ENCODE measurements around the gene BICC1.

BICC1 gene

GRCh38 chr10:58696736-58697135, 184.1 kb downstream of the BICC1 start:
- no peak for TF ChIP-seq JUND (IDR thresholded peaks at IDR 0.05; ENCODE audit: low read depth)
- no peak for DNase-seq (ENCODE audit: low read depth in 1 of 2, low spot score in 1 of 2)
- in situ Hi-C loops (cut with HindIII; ENCODE audit: low pct_unique_long_range_greater_than_20kb, low sequenced_read_pairs) = no loop called here

- no peak for TF ChIP-seq JUND (IDR thresholded peaks at IDR 0.05; ENCODE audit: low read depth)
- in situ Hi-C loops (cut with HindIII; ENCODE audit: low pct_unique_long_range_greater_than_20kb, low sequenced_read_pairs) = no loop called here
- DNase-seq (ENCODE audit: low read depth in 1 of 2, low spot score in 1 of 2) = no peak
These were observed 185.0 kb downstream of the BICC1 start for GRCh38 chr10:58697691-58698090.

GRCh38 chr10:58698777-58699356, 186.2 kb downstream of the BICC1 start:
- no peak for DNase-seq (ENCODE audit: low read depth in 1 of 2, low spot score in 1 of 2)
- in situ Hi-C loops (cut with HindIII; ENCODE audit: low pct_unique_long_range_greater_than_20kb, low sequenced_read_pairs) = no loop called here

GRCh38 chr10:58700591-58700990, 187.9 kb downstream of the BICC1 start:
- no peak for DNase-seq (ENCODE audit: low read depth in 1 of 2, low spot score in 1 of 2)
- no peak for TF ChIP-seq JUND (IDR thresholded peaks at IDR 0.05; ENCODE audit: low read depth)
- in situ Hi-C loops (cut with HindIII; ENCODE audit: low pct_unique_long_range_greater_than_20kb, low sequenced_read_pairs) = no loop called here

More at GRCh38 chr10:58698777-58699356, 186.2 kb downstream of the BICC1 start:
- TF ChIP-seq JUND (IDR thresholded peaks at IDR 0.05; ENCODE audit: low read depth) = no peak

GRCh38 chr10:58701405-58702135, 188.9 kb downstream of the BICC1 start:
- DNase-seq (ENCODE audit: low read depth in 1 of 2, low spot score in 1 of 2) = no peak
- in situ Hi-C loops (cut with HindIII; ENCODE audit: low pct_unique_long_range_greater_than_20kb, low sequenced_read_pairs) = no loop called here

GRCh38 chr10:58704226-58704625, 191.6 kb downstream of the BICC1 start:
- no peak for DNase-seq (ENCODE audit: low read depth in 1 of 2, low spot score in 1 of 2)
- no peak for TF ChIP-seq JUND (IDR thresholded peaks at IDR 0.05; ENCODE audit: low read depth)
- in situ Hi-C loops (cut with HindIII; ENCODE audit: low pct_unique_long_range_greater_than_20kb, low sequenced_read_pairs) = no loop called here

More at GRCh38 chr10:58701405-58702135, 188.9 kb downstream of the BICC1 start:
- TF ChIP-seq JUND (IDR thresholded peaks at IDR 0.05; ENCODE audit: low read depth) = no peak

GRCh38 chr10:58704671-58705141, 192.0 kb downstream of the BICC1 start:
- DNase-seq (ENCODE audit: low read depth in 1 of 2, low spot score in 1 of 2) = no peak
- in situ Hi-C loops (cut with HindIII; ENCODE audit: low pct_unique_long_range_greater_than_20kb, low sequenced_read_pairs) = no loop called here
- no peak for TF ChIP-seq JUND (IDR thresholded peaks at IDR 0.05; ENCODE audit: low read depth)

- DNase-seq (ENCODE audit: low read depth in 1 of 2, low spot score in 1 of 2) = no peak
- in situ Hi-C loops (cut with HindIII; ENCODE audit: low pct_unique_long_range_greater_than_20kb, low sequenced_read_pairs) = no loop called here
- no peak for TF ChIP-seq JUND (IDR thresholded peaks at IDR 0.05; ENCODE audit: low read depth)
These were observed 194.2 kb downstream of the BICC1 start for GRCh38 chr10:58706836-58707235.

- no peak for TF ChIP-seq JUND (IDR thresholded peaks at IDR 0.05; ENCODE audit: low read depth)
- in situ Hi-C loops (cut with HindIII; ENCODE audit: low pct_unique_long_range_greater_than_20kb, low sequenced_read_pairs) = no loop called here
- DNase-seq (ENCODE audit: low read depth in 1 of 2, low spot score in 1 of 2) = no peak
These were observed 199.5 kb downstream of the BICC1 start for GRCh38 chr10:58712141-58712540.

GRCh38 chr10:58712982-58713381, 200.3 kb downstream of the BICC1 start:
- no peak for TF ChIP-seq JUND (IDR thresholded peaks at IDR 0.05; ENCODE audit: low read depth)
- DNase-seq (ENCODE audit: low read depth in 1 of 2, low spot score in 1 of 2) = peak in 1 of 2 experiments; percentile 31
- in situ Hi-C loops (cut with HindIII; ENCODE audit: low pct_unique_long_range_greater_than_20kb, low sequenced_read_pairs) = no loop called here

GRCh38 chr10:58714409-58714808, 201.7 kb downstream of the BICC1 start:
- no peak for TF ChIP-seq JUND (IDR thresholded peaks at IDR 0.05; ENCODE audit: low read depth)

GRCh38 chr10:58715061-58715460, 202.4 kb downstream of the BICC1 start:
- DNase-seq (ENCODE audit: low read depth in 1 of 2, low spot score in 1 of 2) = no peak
- TF ChIP-seq JUND (IDR thresholded peaks at IDR 0.05; ENCODE audit: low read depth) = no peak
- in situ Hi-C loops (cut with HindIII; ENCODE audit: low pct_unique_long_range_greater_than_20kb, low sequenced_read_pairs) = no loop called here

More at GRCh38 chr10:58714409-58714808, 201.7 kb downstream of the BICC1 start:
- DNase-seq (ENCODE audit: low read depth in 1 of 2, low spot score in 1 of 2) = no peak
- in situ Hi-C loops (cut with HindIII; ENCODE audit: low pct_unique_long_range_greater_than_20kb, low sequenced_read_pairs) = no loop called here

GRCh38 chr10:58718596-58718995, 205.9 kb downstream of the BICC1 start:
- TF ChIP-seq JUND (IDR thresholded peaks at IDR 0.05; ENCODE audit: low read depth) = no peak
- no peak for DNase-seq (ENCODE audit: low read depth in 1 of 2, low spot score in 1 of 2)
- in situ Hi-C loops (cut with HindIII; ENCODE audit: low pct_unique_long_range_greater_than_20kb, low sequenced_read_pairs) = no loop called here
